Measurements from ENCODE around the gene ZNF397. TPM values are rescaled to one million over a fixed set of nuclear protein-coding genes. Genes with fewer than 3 reads are reported as not detected.

The ZNF397 gene
- total RNA-seq, 1 donor from 2014 or later, result 13.9 TPM

DNA sequence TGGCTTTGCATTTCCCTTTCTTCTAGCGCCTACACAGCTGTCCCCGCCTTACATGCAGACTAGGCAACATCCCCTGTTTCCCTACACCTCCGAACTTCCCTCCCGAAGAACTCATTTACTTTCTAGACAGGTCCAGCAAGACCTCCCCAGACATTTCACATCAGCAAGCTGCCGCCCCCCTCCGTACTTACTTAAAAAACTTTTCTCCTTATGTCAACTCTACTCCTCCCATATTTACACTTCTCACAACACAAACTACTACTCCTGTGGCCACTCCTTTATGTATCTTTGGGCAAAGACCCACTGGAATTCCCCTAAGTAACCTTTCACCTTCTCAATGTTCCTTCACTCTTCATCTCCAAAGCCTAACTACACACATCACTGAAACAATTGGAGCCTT, 20.4 kb upstream of the ZNF397 start:
- no peaks in the 10 kb centered on the region for H3K4me1 ChIP-seq
- no peak overlapping the region for H3K4me3 ChIP-seq
- H3K27ac ChIP-seq, result no peak overlapping the region
- no peaks in the 10 kb centered on the region for H3K9me3 ChIP-seq
- no peak for DNase-seq (ENCODE audit: low spot score in 2 of 2)
- intact Hi-C loops (cut with DNase I), result no loop called here
- TF ChIP-seq, protein P1, sequence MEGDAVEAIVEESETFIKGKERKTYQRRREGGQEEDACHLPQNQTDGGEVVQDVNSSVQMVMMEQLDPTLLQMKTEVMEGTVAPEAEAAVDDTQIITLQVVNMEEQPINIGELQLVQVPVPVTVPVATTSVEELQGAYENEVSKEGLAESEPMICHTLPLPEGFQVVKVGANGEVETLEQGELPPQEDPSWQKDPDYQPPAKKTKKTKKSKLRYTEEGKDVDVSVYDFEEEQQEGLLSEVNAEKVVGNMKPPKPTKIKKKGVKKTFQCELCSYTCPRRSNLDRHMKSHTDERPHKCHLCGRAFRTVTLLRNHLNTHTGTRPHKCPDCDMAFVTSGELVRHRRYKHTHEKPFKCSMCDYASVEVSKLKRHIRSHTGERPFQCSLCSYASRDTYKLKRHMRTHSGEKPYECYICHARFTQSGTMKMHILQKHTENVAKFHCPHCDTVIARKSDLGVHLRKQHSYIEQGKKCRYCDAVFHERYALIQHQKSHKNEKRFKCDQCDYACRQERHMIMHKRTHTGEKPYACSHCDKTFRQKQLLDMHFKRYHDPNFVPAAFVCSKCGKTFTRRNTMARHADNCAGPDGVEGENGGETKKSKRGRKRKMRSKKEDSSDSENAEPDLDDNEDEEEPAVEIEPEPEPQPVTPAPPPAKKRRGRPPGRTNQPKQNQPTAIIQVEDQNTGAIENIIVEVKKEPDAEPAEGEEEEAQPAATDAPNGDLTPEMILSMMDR (IDR thresholded peaks at IDR 0.05), result no peak
- no peaks in the 10 kb centered on the region for H3K36me3 ChIP-seq
- no peaks in the 10 kb centered on the region for H3K27me3 ChIP-seq

GRCh38 chr18:35223797-35224196, 17.0 kb upstream of the ZNF397 start:
- intact Hi-C loops (cut with DNase I), result no loop called here

DNA sequence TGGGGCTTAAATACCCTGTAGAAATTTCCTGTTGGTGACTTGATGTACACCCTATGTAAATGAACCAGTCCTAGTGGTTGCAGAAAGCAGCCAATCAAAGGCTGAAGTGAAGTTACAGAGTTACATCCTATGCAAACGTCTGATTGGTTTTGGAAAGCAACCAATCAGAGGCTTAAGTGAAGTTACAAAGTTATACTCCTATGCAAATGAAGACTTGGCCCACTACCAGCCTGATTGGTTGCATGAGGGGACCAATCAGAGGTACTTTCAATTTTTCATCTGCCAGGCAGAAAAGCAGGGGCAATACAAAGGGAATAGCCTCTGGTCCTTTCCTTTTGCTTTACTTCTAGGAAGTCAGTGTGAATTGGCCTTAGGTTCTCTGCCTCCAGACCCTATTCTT, 13.6 kb upstream of the ZNF397 start:
- Histone ChIP-seq H3K4me3 (no peak overlapping the region), H3K36me3 (no peaks in the 10 kb centered on the region), H3K27ac (no peak overlapping the region), H3K27me3 (no peaks in the 10 kb centered on the region), H3K9me3 (no peaks in the 10 kb centered on the region), H3K4me1 (no peaks in the 10 kb centered on the region)
- TF ChIP-seq, protein P1 (IDR thresholded peaks at IDR 0.05), result no peak
- intact Hi-C loops (cut with DNase I), result no loop called here
- DNase-seq (ENCODE audit: low spot score in 2 of 2), result no peak

More at GRCh38 chr18:35223797-35224196, 17.0 kb upstream of the ZNF397 start:
- H3K36me3 ChIP-seq, result no peaks in the 10 kb centered on the region
- no peaks in the 10 kb centered on the region for H3K27me3 ChIP-seq
- H3K4me1 ChIP-seq, result no peaks in the 10 kb centered on the region
- no peak for DNase-seq (ENCODE audit: low spot score in 2 of 2)
- H3K4me3 ChIP-seq, result no peak overlapping the region
- H3K9me3 ChIP-seq, result no peaks in the 10 kb centered on the region
- TF ChIP-seq, protein P1 (IDR thresholded peaks at IDR 0.05), result no peak
- no peak overlapping the region for H3K27ac ChIP-seq

DNA sequence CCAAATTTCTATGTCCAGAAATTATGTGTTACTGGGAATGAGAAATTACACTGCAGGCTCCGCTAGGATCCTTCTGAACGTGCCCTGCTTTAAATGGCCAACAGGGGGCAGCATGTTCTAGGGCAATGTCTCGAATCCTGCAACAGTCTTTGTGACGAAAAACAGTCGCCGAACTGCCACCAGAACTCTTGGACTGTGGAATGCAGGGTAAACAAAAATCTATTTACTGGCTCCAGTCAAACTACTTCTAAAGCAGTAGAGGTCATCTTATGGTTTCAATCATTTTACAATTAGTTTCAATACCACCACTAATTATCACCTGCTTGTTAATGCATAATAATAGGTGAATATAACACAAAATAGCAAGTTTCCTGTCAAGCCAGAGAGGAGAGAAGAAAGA, 9.8 kb upstream of the ZNF397 start:
- intact Hi-C loops (cut with DNase I), result loop anchor here (1.0 kb wide), 1 partner anchor 124 kb away; no protein-coding TSS in a partner anchor
- TF ChIP-seq, protein P1 (IDR thresholded peaks at IDR 0.05), result peak; percentile 75 to 92 (median 89)
- Histone ChIP-seq H3K4me3 (no peak overlapping the region), H3K4me1 (no peaks in the 10 kb centered on the region), H3K9me3 (no peaks in the 10 kb centered on the region), H3K27ac (no peak overlapping the region), H3K36me3 (no peaks in the 10 kb centered on the region), H3K27me3 (no peaks in the 10 kb centered on the region)
- peak in 1 of 2 donors; percentile 90 for DNase-seq (ENCODE audit: low spot score in 2 of 2)

DNA sequence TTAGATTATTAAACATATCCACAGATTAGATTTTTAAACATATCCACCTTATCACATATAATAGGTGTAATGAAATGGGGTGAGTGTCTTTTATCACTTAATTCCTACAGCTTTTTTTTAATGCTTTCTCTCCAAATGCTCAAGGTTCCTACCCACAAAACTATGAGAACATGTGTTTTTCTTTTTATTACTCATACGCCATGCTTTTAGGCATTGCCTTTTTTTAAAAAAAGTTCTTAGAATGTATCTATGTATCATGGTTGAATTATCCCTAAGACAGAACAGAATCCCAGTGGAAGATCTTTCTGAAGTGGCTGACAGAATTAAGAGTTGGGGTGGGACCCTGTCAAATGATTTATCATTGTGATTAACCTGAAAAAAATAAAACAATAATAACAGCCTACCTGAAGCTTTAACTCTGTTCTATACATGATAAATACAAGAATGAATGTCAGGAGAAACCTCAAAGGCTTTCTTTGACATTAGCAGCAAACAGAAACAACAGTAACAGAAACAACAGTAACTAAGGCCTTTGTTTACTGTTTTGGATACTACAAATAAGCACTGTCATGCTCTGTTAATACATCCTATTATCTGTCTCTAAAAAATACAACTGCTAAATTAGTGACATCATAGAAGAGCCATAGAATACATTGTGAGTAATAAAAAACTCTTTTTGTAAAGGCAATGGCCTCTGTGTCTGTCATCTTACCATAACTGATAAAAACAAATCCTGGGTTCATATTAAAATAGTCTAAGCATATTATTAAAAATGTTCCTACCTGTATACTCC, 4.1 kb upstream of the ZNF397 start:
- TF ChIP-seq, protein P1 (IDR thresholded peaks at IDR 0.05), result no peak
- no peak for DNase-seq (ENCODE audit: low spot score in 2 of 2)
- H3K27me3 ChIP-seq, result no peaks in the 10 kb centered on the region
- H3K4me1 ChIP-seq, result no peaks in the 10 kb centered on the region
- no peaks in the 10 kb centered on the region for H3K9me3 ChIP-seq
- no peaks in the 10 kb centered on the region for H3K36me3 ChIP-seq
- intact Hi-C loops (cut with DNase I), result no loop called here
- no peak overlapping the region for H3K27ac ChIP-seq
- no peak overlapping the region for H3K4me3 ChIP-seq

All from ascending aorta (tissue), 2 donors.